ENCODE results near the gene MAP3K1.

DNA sequence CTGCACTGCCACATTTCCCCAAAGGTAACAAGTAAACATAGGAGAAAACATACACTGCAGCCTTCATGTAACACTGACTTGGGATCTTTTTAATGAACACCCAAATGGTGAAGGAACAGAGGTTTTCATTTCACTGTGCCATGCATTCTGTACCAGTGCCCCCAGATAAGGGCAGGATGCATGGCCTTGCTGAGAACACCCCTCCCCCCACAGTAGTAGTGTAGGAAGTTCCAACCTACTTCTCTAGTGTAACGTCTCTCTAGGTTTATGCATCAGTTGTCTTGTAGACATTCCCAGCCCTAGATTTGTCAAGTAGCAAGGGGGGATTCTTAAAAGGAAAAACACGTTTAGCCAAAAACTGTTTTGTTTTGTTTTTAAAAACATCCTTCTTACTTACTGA is 29.9 kb downstream of the MAP3K1 start:
- TF ChIP-seq, protein P1, sequence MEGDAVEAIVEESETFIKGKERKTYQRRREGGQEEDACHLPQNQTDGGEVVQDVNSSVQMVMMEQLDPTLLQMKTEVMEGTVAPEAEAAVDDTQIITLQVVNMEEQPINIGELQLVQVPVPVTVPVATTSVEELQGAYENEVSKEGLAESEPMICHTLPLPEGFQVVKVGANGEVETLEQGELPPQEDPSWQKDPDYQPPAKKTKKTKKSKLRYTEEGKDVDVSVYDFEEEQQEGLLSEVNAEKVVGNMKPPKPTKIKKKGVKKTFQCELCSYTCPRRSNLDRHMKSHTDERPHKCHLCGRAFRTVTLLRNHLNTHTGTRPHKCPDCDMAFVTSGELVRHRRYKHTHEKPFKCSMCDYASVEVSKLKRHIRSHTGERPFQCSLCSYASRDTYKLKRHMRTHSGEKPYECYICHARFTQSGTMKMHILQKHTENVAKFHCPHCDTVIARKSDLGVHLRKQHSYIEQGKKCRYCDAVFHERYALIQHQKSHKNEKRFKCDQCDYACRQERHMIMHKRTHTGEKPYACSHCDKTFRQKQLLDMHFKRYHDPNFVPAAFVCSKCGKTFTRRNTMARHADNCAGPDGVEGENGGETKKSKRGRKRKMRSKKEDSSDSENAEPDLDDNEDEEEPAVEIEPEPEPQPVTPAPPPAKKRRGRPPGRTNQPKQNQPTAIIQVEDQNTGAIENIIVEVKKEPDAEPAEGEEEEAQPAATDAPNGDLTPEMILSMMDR (conservative IDR thresholded peaks at IDR 0.05), result no peak
- no peak for TF ChIP-seq ZFX (IDR thresholded peaks at IDR 0.05)
